GM12874 (cell line): Measurements from ENCODE around the gene ZNF350.

ENCODE experiments used
- CTCF ChIP-seq: IDR thresholded peaks from 2 replicates; pipeline ENCODE4 v1.5.1; 2011; ENCODE audit warnings: low read depth, mild to moderate bottlenecking, control low read depth, low read length, moderate library complexity; ENCODE audit not compliant: insufficient read depth

The ZNF350 gene

GRCh38 chr19:51944798-51945552 lies 41.7 kb downstream of the ZNF350 start:
- TF ChIP-seq CTCF = no peak

DNA sequence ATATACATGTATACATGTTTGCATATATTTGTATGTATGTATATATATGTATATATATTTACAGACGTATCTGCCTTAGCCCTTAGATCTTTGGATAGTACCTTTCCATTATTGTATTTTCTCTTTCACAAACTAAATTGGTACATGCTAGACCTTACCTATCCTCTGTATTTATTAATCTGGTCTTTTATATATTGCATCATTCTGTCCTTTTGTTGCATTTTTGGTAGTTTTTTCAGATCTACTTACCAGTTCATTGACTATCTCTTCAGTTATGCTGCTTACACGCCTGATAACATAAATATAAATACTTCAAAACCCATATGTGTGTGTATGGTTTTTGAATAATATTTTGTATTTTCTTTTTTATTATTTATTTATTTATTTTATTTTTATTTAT lies 47.7 kb downstream of the ZNF350 start:
- no peak for TF ChIP-seq CTCF

GRCh38 chr19:51931921-51932320 lies 54.7 kb downstream of the ZNF350 start:
- TF ChIP-seq CTCF = no peak

DNA sequence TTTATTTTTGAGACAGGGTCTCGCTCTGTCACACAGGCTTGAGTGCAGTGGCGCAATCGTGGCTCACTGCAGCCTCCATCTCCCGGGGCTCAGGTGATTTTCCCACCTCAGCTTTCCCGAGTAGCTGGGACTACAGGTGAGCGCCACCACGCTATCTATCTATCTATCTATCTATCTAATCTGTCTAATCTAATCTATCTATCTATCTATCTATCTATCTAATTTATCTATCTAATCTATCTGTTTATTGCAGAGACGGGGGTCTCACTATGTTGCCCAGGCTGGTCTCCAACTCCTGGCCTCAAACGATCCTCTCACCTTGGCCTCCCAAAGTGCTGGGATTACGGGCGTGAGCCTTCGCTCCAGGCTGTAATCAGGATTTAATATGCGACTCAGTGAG lies 58.8 kb downstream of the ZNF350 start:
- no peak for TF ChIP-seq CTCF

DNA sequence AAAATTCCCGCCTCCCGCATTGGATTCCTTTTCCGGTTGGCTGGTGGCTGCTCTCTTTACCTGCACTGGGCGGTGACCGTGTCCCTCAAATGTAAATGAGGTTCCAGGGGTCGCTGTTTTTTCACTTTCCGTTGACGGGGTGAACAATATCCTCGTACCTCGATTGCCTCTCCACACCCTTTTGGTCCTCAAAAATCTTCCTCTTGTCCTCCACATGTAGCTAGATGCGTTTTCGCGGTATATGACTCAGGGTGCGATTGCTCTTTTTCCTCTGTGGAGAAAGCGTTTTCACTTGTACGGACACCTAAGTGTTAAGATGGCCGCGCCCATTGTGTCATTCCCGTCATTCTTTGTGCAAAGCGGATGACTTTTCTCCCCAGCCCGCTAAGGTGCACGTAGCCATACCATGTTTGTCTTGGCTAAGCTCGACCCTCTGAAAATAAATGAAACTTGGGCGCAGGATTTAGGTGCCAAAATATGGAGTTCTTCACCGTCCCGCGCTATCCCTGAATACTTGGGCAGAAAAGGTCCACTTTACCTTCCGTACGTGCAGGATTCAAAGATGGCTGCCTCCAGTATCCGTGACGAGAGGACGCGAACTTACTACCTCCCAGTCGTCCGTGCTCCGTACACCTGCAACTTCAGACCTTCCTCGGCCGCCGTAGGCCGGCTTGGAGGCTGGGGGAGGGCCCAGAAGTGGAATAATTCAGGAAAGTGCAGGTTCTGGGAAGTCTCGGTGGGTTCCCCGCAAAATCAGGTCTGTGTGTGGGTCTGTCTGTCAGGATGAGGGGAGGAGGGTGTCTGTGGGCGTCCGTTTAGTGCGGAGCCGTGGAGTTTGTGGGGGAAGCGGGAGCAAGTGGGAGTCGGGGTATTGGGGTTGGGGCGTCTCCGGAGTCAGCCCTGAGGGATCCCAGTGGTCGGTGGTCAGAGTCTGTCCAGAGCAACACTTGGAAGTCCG lies 59.6 kb downstream of the ZNF350 start, which contains the start of gene ZNF613:
Gene ZNF613 (plus strand): TSS at position 689 of the 958 bp plus-strand sequence. CDS start 8,749 bp downstream, outside the sequence.
- no peak for TF ChIP-seq CTCF

DNA sequence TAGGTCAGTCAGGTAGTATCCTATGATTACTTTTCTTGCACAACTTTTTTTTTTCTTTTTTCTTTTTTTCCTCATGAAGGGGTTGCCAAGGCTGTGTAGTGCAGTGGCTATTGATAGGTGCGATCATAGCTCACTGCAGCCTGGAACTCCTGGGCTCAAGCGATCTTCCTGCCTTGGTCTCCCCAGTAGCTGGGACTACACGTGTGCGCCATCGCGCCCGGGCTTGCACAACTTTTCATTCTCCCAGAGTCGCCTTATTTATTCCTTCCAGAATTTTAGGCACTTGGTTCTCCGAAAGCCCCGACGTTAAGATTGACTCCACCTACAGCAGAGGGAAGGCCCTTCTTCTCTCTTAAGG lies 60.2 kb downstream of the ZNF350 start:
- TF ChIP-seq CTCF = no peak

- no peak for TF ChIP-seq CTCF
Observed at GRCh38 chr19:51921949-51922348, 64.7 kb downstream of the ZNF350 start.
